CD4-positive, alpha-beta T cell (primary cell): ENCODE results near the gene ARGFX. TPM values are rescaled to one million over a fixed set of nuclear protein-coding genes. Genes with fewer than 3 reads are reported as not detected.

Experiments
- ATAC-seq: fragments of 200-7000 bp; cut with Tn5 transposase; one replicate; pipeline ENCODE4 v1.10.0; 2022; ENCODE audit warnings: mild to moderate bottlenecking; ENCODE audit not compliant: poor library complexity
- CTCF ChIA-PET: fragments of 350-600 bp; sonication (Branson Sonifier 250); formaldehyde crosslinking; loops from one replicate; lab custom pipeline; 2021; ENCODE audit warnings: antibody characterized with exemption, inconsistent platforms; lab: Charles Lee
- POLR2A ChIA-PET: fragments of 350-600 bp; sonication (Branson Sonifier 250); formaldehyde crosslinking; loops from one replicate; lab custom pipeline; 2021; ENCODE audit warnings: antibody characterized with exemption, inconsistent platforms; lab: Charles Lee
- DNase-seq, 14 experiments: peaks; one replicate each; pipeline ENCODE4 v3.0.0-alpha.2; 2013 to 2020; ENCODE audit warnings: mixed read lengths in 2 of 14
- H3K27ac ChIP-seq, 2 donors: one replicate each; pipeline versions ENCODE4 v1.5.1 to v1.7.0; 2013; ENCODE audit warnings: low read length in 2 of 2, low read depth in 1 of 2, mild to moderate bottlenecking in 1 of 2
- H3K27me3 ChIP-seq, 2 experiments: 1 replicate in 1 of 2; 2 replicates in 1 of 2; pipeline versions ENCODE4 v1.6.1 to v1.7.0; 2013; ENCODE audit warnings: low read length in 2 of 2, control low read depth in 1 of 2, mild to moderate bottlenecking in 1 of 2, moderate library complexity in 1 of 2; ENCODE audit not compliant: insufficient read depth in 2 of 2, control insufficient read depth in 1 of 2
- H3K36me3 ChIP-seq: one replicate; pipeline ENCODE4 v1.6.1; 2013; ENCODE audit warnings: low read length, control low read depth; ENCODE audit not compliant: insufficient read depth
- H3K4me1 ChIP-seq: one replicate; pipeline ENCODE4 v1.6.1; 2013; ENCODE audit warnings: low read length, control low read depth; ENCODE audit not compliant: insufficient read depth
- H3K4me3 ChIP-seq: one replicate; pipeline ENCODE4 v1.5.1; 2013; ENCODE audit warnings: mild to moderate bottlenecking, low read length, moderate library complexity
- H3K9me3 ChIP-seq, 2 experiments: 1 replicate in 1 of 2; 2 replicates in 1 of 2; pipeline versions ENCODE4 v1.6.1 to v1.7.0; 2013; ENCODE audit warnings: low read length in 2 of 2, mild to moderate bottlenecking in 2 of 2, control low read depth in 1 of 2, moderate library complexity in 1 of 2; ENCODE audit not compliant: control insufficient read depth in 1 of 2, insufficient read depth in 1 of 2
- H3K27ac Mint-ChIP-seq: one replicate; pipeline ENCODE4 v1.8.0; 2020; ENCODE audit warnings: mixed read lengths
- H3K27me3 Mint-ChIP-seq: one replicate; pipeline ENCODE4 v1.8.0; 2021; ENCODE audit warnings: mixed read lengths
- H3K36me3 Mint-ChIP-seq: one replicate; pipeline ENCODE4 v1.8.0; 2021; ENCODE audit warnings: low read depth, mixed read lengths
- H3K4me1 Mint-ChIP-seq: one replicate; pipeline ENCODE4 v1.8.0; 2021; ENCODE audit warnings: low read depth, mixed read lengths
- H3K4me3 Mint-ChIP-seq: one replicate; pipeline ENCODE4 v1.8.0; 2020; ENCODE audit warnings: mild to moderate bottlenecking, mixed read lengths
- H3K9me3 Mint-ChIP-seq: one replicate; pipeline ENCODE4 v1.8.0; 2020; ENCODE audit warnings: mixed read lengths
- CTCF ChIP-seq: fragments of 200-600 bp; IDR thresholded peaks from one replicate; pipeline ENCODE4 v1.8.0; 2022; ENCODE audit warnings: antibody characterized with exemption, mild to moderate bottlenecking
- intact Hi-C, 2 experiments: fragments of 100-400 bp; cut with DNase I in 1 of 2; cut with micrococcal nuclease in 1 of 2; formaldehyde crosslinking; loops; one replicate each; pipeline versions ENCODE4 v1.15.1 to v1.9.0; 2023 to 2025; cut with DNase I, micrococcal nuclease
- total RNA-seq, 174 experiments: library from RNA in 2 of 174; stranded (reverse) in 2 of 174; gene quantifications; one replicate each; pipeline ENCODE4 v1.2.3 and lab custom pipeline; 2021 to 2026

Gene ARGFX
- total RNA-seq, 2 experiments from 2014 or later: not detected

DNA sequence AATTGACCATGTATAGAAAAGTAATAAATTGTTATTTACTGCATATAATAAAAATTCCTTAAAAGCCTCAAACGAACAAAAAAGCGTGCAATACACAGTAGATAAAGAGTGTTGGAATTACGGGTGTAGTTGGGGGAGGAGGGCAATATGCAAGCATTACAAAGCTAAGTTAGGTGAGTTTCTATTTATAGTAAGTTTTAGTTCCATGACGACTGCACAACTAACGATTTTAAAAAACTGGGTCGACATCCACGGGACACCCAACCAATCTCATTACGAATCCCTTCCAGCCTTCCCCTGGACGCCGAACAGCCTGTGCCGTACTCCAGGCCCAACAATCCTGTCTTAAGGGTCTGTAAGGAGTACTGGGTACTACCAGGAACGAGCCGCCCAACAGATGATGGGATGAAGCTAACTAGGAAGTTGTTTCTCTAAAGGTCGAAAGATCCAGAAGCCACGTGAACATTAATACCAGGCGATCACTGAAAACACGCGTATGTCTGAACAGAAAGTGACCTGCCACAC is 22.6 kb upstream of the ARGFX start:
- Histone ChIP-seq H3K27ac (no peak overlapping the region), H3K36me3 (no peaks in the 10 kb centered on the region), H3K4me1 (peaks cover 8% of the 10 kb centered on the region), H3K9me3 (no peaks in the 10 kb centered on the region), H3K27me3 (no peaks in the 10 kb centered on the region), H3K4me3 (peak overlapping the region; percentile 66)
- TF ChIP-seq CTCF: no peak
- ChIA-PET CTCF (interaction anchor here (1.7 kb wide), 1 partner anchor 839 kb away, joined by 7 read pairs; the partner anchor contains the start of gene FAM162A), POLR2A (interaction anchor here (0.6 to 2.1 kb wide), 8 partner anchors 15 to 1657 kb away, joined by 3 to 10 read pairs (median 3); partner anchors contain the start of genes FAM162A, HCLS1, PARP14 and SEC22A)
- intact Hi-C loops: loop anchor here (5.0 to 10.0 kb wide), 15 partner anchors 117 to 1942 kb away; partner anchors contain the start of genes DTX3L (in 2 of the 2), HCLS1 (in 2 of the 2), PARP9 (in 2 of the 2) and FAM162A (in 1 of the 2)
- no peaks in the 10 kb centered on the region for H3K9me3 Mint-ChIP-seq
- DNase-seq: peak in 1 of 14 experiments; percentile 3
- H3K4me1 Mint-ChIP-seq: peaks cover 14% of the 10 kb centered on the region
- H3K36me3 Mint-ChIP-seq: peaks cover 4% of the 10 kb centered on the region
- no peak overlapping the region for H3K27ac Mint-ChIP-seq
- no peaks in the 10 kb centered on the region for H3K27me3 Mint-ChIP-seq
- H3K4me3 Mint-ChIP-seq: peak overlapping the region; percentile 83
- ATAC-seq: no peak

DNA sequence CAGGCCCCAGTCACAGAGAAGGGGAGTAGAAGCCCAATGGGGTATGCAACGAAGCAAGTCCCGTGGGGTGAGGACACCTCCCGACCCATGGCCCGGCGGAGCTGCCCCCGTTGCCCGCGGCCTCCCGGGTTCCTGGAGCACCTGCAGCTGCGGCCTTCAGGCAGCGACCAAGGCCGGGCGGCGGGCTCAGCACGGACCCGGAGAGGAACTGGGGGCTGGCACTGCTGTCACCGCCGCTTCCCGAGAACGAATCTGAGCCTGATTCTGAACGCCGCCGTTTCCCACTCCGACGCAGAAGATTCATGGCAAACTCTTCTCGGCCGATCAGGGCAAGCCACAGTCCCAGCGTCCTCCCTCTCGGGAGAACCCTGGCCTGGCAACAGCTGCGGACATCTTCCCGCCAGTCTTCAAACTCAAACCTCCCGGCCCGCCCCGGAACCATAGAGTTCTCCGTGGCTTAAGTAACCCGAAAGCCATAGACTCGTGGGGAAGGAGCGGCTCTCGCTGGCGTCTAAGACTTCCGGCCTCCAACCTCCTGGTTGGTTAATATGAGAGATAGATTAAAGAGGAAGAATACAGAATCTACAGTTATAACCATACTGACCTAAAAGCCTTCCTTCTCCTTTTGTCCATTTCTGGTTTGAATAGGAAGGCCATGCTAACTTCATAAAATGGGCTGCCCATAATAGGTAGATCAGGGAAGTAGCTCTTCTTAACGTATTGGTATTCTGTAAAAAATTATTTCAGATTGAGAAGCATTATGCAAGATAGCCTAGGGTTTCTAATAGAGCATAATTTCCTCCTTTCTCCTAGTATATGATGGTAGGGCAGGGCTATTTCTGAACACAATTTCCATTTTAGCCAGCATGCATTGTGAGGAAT is 21.9 kb upstream of the ARGFX start, which contains the start of gene POLQ:
Gene POLQ, minus strand, starts transcription at position 415 of the 882 bp plus-strand sequence. Its CDS starts 111 bp downstream, at position 304.
- H3K9me3 Mint-ChIP-seq: no peaks in the 10 kb centered on the region
- ChIA-PET CTCF (interaction anchor here (0.7 to 1.7 kb wide), 5 partner anchors 8 to 839 kb away, joined by 3 to 7 read pairs (median 4); partner anchors contain the start of genes FAM162A and HCLS1), POLR2A (interaction anchor here (0.6 to 2.1 kb wide), 10 partner anchors 14 to 1656 kb away, joined by 3 to 10 read pairs (median 3); partner anchors contain the start of genes FAM162A, HCLS1, PARP14 and SEC22A)
- TF ChIP-seq CTCF: no peak
- H3K27ac Mint-ChIP-seq: peak within 1 kb of the TSS; percentile 82
- no peaks in the 10 kb centered on the region for H3K27me3 Mint-ChIP-seq
- peak within 1 kb of the TSS; percentile 66 for H3K4me3 ChIP-seq
- peak within 1 kb of the TSS; percentile 85 for H3K4me3 Mint-ChIP-seq
- peaks cover 8% of the 10 kb centered on the region for H3K4me1 ChIP-seq
- peaks cover 4% of the 10 kb centered on the region for H3K36me3 Mint-ChIP-seq
- H3K27me3 ChIP-seq: no peaks in the 10 kb centered on the region
- ATAC-seq (peak; percentile 99), DNase-seq (peak; percentile 76 to 94 (median 84))
- H3K36me3 ChIP-seq: no peaks in the 10 kb centered on the region
- intact Hi-C loops: loop anchor here (1.0 to 10.0 kb wide), 23 partner anchors 116 to 1941 kb away; partner anchors contain the start of genes DTX3L (in 2 of the 2), FAM162A (in 2 of the 2), HCLS1 (in 2 of the 2) and PARP9 (in 2 of the 2)
- peak within 1 kb of the TSS; percentile 49 to 59 for H3K27ac ChIP-seq
- H3K4me1 Mint-ChIP-seq: peaks cover 14% of the 10 kb centered on the region
- no peaks in the 10 kb centered on the region for H3K9me3 ChIP-seq

DNA sequence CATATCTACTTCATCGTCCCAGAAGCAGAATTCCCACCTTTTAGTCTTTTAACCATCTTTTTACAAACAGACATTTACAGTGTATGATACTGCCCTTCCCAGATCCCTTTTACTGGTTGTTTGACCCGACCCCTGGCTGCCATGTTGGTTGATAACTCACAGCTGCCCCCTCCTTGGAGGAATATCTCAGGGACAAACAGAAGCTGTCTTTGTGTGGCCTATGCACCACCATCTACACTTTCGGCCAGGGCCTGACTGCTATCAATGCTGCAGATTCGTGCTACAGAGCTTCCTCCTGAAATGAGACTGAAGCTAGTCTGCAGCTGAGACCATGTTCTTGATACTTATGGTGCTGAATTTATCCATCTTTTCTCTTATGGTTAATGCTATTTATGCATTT is 15.4 kb upstream of the ARGFX start:
- H3K27ac Mint-ChIP-seq: no peak overlapping the region
- no peaks in the 10 kb centered on the region for H3K36me3 Mint-ChIP-seq
- no peaks in the 10 kb centered on the region for H3K9me3 Mint-ChIP-seq

More for the DNA sequence above, 15.4 kb upstream of the ARGFX start:
- Histone ChIP-seq H3K27ac (no peak overlapping the region), H3K4me3 (no peak overlapping the region), H3K4me1 (no peaks in the 10 kb centered on the region), H3K36me3 (no peaks in the 10 kb centered on the region), H3K9me3 (no peaks in the 10 kb centered on the region), H3K27me3 (no peaks in the 10 kb centered on the region)
- DNase-seq (no peak), ATAC-seq (no peak)
- H3K4me1 Mint-ChIP-seq: no peaks in the 10 kb centered on the region
- POLR2A ChIA-PET: no interaction called here
- no peak overlapping the region for H3K4me3 Mint-ChIP-seq
- CTCF ChIA-PET: no interaction called here
- intact Hi-C loops: no loop called here
- H3K27me3 Mint-ChIP-seq: no peaks in the 10 kb centered on the region
- no peak for TF ChIP-seq CTCF
